8988T (cell line): ENCODE measurements around the gene ATP6V1B1.

ENCODE experiments used
- DNase-seq: peaks from one replicate; pipeline ENCODE4 v3.0.0; 2011

The ATP6V1B1 gene

DNA sequence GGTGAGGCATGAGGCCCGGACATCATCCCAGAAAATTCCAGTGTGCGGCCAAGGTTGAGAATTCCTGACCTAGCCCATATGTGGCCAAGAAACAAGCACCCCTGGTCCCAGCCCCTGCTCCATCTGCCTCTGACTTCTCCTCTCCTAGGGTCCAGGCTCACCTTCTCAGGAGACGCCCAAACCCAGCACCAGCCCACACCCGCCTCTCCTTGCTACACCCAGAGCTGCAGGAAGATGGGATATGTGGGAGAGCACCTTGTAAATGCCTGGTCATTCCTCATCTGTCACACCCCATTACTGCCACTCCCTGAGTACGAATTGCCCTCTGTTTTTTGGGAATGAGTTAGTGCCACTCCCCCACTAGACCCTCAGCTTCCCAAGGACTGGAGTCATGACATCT lies 7.3 kb upstream of the ATP6V1B1 start:
- DNase-seq = no peak

DNA sequence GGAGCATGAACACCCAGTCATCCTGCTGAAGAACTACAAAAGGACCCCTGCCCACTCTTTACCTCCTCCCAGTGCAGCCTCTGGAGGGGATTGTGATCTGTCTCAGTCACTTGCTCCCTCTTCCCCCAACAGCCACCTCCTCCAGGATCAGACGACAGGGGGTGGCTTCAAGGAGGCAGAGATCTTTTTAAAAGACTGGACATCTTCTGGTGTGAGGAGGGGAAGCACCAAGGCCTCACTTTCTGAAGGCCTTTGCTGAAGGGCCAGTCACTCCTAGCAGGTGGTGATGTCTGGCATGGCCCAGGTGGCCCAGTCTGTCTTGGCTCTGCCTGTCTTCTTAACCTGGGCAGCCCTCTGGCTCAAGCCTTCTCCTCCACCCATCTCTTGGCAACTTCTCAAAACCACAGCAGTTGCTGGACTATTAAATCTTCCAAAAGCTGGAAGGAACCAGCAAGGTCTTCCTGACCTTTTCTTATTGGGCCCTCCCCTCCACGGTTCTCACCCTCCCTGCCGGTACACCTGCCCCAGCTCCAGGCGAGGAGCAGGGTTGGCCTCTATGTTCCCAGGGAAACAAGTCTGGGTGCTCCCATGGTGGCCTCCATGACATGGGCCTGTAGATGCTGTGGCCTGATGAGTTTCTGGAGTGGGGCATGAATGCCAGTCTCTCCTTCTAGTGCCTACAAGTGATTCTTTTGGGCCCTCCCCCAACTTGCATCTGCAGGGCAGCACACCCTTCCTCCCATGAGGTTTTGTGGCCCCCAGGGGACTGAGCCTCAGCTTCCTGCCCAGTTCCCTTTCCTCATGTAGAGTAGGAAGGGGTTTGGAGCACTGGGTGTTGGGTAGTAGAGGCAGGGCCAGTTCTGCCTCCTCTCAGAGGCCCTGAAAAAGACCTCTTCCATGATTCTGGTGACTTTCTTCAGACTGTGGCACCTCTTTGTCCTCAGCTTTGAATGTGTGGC lies 5.0 kb upstream of the ATP6V1B1 start:
- DNase-seq = no peak

DNA sequence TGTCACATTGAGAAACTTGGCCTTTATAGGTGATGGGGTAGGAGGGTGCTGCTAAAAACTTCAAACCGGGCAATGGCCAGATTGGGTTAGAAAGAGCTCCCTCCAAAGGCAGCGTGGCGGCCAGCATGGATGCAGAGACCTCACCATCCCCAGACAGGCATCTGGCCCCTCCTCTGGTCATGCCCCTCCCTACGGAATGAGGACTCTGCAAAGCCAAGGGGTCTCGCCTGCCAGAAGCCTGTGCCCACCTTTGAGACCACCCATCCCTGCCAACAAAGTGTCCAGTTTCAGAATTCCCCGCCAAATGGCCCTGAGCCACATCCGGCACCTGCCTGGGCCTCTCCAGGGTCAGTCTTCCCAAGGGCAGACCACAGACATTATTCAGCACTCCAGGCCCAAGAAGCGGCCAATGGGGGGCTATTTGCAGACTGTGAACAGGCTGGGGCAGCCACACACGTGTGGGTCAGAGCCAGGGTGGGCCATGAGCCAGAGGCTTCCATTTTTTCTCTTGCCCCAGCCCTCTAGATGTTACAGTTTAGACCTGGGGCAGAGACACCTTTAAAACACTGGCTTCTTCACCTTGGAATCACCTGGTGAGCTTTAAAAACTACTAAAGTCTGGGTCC lies 4.2 kb upstream of the ATP6V1B1 start:
- DNase-seq = no peak

DNA sequence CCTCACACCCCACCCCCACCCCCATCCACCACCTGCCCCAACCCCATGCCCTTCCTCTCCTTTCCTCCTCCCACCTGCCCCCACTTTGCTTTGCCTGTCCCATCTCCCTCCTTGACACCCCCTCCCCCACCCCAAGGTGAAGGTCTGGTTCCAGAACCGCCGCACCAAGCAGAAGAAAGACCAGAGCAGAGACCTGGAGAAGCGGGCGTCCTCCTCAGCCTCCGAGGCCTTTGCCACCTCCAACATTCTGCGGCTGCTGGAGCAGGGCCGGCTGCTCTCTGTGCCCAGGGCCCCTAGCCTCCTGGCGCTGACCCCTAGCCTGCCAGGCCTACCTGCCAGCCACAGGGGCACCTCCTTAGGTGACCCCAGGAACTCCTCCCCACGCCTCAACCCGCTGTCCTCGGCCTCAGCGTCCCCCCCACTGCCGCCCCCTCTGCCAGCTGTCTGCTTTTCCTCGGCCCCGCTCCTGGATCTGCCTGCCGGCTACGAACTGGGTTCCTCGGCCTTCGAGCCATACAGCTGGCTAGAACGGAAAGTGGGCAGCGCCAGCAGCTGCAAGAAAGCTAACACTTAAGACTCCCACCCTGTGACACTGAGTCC lies 3.0 kb upstream of the ATP6V1B1 start:
- DNase-seq = no peak

DNA sequence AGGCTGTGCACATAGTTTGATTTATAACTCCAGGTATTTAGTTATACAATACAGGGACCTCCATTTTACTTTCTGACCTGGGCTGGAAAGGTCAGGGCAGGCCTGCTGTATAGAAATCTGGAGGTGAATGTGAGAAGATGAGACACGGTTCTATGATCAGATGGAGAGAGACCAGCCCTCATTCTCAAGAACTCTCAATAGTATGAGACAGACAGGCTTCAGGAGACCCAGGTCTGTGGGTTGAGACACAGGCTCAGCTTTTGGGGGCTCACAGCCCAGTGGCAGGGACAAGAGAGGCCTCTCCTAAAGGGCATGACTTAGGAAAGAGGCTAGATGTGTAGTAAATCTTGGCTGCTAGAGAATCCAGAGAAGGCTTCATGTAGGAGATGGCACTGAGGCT lies 719 bp upstream of the ATP6V1B1 start:
- no peak for DNase-seq

DNA sequence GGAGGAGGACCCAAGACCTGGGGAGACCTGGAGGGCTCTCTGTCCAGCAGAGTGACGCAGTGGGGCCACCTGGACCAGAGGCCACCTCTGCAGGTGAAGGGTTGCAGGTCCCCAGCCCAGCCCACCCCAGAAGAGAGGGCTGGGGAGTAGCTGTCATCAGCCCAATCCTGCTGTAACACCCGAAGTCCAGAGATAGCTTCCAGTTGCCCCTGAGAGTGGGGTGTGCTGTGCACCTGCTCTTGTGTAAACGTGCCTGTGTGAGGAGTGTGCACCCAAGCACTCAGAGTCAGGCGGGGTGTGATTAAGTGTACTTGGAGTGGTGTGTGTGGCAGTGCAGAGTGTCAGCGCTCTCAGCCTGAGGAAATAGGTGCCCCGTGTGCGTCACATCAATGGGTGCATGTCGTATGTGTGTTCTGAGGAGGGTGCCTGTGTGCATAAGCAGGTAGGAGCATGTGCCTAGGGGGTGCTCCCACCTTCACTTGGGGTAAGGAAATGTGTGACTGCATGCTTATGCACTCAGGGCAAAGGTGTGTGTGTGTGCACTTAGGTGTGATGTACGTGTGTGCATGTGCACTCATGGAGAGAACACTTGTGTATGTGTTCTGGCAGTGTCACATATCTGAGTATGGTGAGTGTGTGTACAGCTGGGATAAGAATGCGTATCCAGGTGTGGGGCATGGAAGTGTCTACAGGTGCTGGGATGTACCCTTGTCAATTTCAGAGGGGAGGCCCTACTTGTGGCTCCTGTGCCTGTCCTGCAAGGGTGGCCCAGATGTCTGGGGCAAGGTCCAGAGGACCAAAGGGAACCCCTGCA lies 672 bp downstream of the ATP6V1B1 start:
- DNase-seq = no peak

DNA sequence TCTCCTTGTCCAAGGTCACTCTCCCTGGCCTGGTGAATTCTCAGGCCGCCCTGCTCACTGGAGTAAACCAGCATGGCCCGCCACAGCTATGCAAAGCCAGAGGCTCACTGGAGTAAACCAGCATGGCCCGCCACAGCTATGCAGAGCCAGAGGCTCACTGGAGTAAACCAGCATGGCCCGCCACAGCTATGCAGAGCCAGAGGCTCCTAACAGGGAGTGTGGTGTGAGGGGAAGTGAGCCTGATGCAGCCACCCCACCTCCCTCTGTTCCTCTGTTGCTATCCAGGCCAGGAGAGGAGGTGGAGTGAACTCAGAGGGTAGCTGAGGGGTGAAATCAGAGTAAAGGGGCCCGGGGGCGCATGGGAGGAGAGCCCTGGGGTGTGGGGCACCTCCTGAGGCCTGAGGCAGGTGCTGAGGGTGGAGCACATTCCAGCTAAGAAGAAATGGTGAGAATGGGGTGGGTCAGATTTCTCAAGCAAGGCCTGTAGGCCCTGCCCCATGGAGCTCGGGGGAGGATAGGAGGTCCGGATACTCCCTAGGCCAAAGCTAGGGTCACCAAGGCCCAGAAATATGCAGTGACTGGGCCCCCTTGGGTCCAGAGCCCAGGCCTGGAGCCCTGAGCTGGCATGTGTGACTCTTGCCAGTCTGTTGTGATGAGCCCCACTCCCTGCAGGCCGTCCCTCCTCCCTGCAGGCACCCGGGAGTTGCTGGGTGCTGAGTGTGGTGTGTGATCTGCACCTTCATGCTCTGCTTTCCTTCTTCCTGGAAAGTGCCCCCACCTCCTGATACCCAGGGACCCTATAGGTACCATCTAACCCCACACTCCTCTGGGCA lies 1.5 kb downstream of the ATP6V1B1 start:
- DNase-seq = no peak

DNA sequence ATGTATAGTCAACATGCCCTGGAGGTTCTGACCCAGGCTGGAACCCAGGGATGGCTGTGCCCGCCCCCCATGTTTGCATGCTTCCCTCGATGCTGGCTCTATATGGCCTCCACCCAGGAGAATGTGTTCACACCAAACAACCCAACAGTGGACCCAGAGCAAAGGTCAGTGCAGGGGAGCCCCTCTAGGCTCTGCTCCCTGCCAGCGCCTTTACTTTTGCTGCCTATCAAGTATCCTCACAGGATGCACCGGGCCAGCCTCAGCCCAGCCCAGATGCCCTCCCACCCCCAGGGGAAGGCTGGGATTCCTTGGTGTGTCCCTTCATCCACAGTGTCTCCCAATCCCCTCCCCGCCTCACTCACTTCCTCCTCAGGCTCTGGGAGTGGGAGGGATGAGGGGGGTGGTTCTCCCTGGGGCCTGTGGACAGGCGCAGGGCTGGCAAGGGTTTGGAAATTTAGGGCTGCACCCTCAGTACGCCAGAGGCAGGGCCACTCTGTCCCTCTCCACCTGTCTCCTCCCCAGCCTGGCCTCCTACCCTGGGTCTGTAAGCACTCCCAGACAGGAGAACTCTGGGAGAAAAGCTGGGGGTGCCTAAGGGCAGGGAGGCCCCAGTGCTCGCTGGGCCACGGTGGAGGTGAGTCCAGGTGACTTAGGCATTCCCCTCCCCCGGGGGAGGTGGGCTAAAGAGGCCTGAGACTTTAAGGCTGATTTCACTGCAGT lies 2.3 kb downstream of the ATP6V1B1 start:
- DNase-seq = no peak

DNA sequence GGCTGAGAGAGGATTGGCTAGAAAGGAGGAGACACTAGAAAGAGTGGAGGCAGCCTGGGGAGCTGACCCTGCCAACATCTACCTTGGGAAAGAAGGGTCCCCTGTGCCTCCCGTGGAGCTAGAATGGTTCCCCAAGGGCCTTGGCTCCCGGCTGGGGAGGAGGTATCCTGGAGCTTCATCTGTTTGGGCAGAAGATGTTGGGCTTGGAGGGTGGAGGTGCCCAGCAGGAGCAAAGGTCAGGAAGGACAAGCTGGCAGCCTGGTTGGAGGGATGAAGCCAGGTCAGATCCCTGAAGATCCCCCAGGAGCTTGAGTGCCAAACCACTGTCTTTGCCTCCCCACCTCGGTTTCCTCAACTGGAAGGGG lies 2.9 kb downstream of the ATP6V1B1 start:
- no peak for DNase-seq

DNA sequence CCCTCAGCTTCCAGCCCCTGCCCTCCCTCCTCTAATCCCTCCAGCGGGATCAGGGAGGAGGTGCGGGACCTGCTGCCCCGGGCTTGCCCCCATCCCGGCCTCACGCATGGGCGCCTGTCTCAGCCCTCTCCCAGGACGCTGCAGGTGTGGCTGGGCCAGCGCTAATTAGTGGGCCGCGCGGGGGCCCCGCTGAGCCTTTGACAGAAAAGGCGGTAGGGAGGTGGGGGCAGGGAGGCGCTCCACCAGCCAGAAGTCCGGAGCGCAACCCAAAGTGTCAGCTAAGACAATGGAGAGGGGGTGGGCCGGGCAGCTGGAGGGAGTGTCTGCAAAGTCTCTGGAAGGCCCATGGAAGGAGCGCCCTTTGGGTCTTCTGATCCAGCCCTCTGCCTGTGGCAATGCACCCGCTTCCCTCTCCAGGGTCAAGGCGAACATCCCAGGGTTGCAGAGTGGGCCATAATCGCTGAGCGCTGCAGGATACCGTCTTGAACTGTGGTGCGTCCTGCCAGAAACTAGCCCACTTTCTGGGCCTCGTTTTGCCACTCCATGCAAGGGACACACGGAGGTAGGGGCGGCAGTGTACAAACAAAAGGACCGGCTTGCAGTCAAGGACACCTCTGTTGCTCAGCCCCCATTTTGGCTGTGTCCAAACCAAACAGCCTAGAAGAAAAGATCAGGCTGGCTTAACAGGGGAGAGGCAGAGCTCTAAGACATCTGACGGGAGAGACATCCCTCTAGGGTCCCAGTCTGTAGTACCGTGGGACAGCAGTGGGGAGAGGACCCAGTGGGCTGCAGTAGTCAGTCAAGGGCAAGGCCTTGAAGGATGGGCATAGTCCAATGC lies 3.5 kb downstream of the ATP6V1B1 start:
- no peak for DNase-seq

DNA sequence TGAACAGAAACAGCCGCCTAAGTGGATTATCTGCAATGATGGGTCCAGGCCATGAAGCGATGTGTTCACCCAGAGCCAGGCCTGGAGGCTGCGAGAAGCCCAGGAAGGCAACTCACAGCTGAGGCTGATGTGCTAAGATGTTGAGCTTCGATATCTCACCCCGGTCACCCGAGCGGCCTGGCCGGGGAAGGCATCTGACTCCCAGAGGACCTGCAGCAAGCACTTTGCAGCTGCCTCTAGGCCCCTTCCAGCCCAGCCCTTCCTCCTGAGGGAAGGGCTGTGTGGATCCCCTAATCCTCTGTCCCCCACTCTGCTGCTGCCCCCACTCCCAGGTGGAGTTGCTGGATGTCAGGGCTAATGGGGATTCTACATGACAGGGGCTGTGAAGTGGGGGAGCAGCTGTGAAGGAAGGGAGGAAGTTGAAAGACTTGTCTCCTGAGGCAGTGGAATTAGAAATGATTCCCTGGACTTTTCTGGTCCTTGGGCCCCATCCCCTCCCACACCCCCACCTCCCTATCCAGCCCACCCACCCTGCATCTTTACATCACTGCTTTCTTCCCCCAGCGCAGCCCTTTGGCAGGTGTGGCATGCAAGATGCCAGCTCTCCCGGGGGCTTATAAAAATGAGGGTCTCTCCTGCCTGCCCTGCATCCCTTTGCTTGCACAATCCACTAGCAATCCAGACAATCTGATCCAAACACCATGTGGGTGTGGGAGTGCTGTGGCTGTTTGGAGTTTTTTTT lies 4.3 kb downstream of the ATP6V1B1 start:
- no peak for DNase-seq

DNA sequence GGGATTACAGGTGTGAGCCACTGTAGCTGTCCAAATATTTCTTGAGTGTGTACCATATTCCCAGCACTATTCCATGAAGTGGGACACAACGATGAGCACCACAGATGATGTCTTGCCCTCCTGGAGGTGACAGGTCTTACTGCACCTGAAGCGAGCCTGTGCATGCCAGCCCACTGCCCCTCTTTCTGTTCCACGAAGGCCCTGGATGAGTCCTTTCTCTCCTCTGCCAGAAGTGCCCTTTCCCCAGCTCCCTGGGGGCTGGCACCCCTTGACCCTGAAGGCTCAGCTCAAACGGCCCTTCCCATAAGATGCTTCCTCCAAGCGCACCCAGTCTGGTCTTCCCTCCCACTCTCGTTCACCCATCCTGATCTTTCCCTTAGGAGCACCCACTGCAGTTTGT lies 5.5 kb downstream of the ATP6V1B1 start:
- no peak for DNase-seq

DNA sequence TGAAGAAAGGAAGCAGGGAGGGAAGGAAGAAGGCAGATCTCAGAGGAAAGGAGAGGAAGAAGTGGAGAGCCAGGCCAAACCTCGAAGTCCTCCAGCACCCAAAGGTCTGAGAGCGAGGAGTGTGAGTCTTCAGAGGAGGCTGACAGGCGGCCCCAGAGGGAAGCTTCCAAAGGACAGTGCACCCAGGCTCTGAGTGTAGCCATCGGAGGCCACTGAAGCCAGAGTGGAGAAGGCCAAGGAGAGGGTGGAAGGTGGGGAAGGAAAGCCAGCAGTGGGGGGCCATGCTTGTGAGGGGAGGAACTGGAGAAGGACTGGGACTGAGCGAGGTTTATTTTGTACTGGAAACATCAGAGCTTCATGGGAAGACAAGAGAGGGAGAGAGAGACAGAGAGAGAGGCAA lies 6.0 kb downstream of the ATP6V1B1 start:
- no peak for DNase-seq

DNA sequence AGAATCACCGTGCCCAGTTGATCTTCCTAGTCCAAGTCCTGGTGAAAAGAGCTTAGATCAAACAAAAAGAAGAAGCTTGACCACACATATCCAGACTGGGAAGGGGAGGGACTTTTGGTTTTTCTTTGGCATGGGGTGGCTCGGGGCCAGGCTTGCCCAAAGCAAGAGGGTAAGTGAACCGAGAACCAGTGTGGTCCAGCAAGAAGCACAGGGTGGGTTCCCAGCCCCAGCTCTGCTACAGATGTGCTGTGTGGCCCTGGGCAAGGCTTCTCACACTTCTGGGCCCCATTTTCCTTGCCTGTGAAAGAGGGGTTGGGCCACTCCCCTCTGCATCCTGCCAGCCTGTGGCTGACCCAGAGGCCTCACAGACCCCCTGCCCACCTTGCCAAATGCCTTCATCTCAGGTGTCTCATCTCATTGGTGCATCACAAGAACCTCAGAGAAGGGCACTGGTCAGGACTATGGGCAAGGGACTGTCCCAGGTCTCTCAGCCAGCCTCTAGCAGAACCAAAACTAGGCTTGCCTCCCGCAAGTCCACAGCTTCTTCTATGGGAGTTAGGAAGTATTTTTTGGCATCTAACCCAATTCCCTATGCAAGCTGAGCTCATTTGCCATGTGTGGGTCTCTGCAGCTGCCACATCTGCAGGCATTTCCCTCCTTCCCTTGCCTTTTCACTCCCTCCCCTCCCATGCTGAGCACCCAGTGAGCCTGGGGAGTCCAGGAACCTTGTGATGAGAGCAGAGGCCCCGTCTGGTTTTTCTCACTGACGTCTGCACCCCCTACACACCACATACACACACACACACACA lies 6.9 kb downstream of the ATP6V1B1 start:
- no peak for DNase-seq

DNA sequence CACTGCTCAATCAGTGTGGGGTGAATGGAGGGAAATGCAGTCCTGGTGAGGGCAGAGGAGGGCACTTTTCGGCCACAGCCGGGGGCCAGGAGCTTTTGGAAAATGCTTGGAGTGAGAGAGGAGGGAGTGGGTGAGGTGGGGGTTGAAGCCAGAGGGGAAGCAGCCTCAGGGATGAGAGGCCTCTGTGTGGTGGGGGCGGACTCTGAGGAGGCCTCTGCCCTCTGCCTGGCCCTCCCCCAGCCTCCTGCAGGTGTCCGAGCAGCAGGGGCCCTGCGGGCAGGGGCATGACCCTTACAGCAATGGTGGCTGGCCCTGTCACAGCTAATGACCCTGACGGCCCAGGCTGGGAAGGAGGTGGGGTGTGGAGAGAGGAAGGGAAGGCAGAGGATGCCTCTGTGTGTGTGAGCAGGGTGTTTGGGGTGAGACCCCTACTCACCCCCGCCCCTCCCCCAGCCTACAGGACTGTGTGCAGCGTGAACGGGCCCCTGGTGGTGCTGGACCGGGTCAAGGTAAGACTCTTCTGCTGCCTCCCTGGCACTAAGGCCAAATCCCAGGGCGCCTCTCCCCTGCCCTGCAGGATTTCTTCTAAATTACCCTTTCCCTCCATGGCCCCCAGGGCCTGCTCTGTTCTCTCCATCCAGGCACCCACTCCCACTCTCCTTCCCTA lies 7.6 kb downstream of the ATP6V1B1 start:
- DNase-seq = no peak

DNA sequence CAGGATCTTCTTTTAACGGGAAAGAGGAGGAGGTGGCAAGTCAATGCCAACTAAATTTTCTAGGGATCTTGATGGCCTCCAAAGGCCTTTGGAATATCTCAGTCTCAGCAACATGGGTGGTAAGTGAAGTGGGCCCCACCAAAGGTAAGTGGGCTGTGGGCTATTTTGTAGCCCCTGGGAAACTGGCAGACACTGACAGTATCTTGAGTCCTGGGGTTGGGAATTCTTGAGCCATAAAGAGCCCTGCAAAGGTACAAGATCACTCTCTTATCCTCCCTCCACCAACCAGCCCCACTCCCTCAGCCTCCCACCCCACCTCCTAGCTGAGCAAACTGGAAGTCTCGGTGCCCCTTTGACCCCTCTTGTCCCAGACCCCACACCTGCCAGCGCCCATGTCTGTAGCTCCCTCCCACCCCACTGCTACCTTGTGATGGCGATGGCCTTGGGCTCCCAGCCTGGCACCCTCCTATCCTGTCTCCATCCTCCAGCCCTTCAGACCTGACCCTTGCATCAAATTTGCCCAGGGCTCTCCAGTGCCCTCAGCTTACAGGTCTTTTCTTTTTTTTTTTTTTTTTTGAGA lies 8.5 kb downstream of the ATP6V1B1 start:
- DNase-seq = no peak

DNA sequence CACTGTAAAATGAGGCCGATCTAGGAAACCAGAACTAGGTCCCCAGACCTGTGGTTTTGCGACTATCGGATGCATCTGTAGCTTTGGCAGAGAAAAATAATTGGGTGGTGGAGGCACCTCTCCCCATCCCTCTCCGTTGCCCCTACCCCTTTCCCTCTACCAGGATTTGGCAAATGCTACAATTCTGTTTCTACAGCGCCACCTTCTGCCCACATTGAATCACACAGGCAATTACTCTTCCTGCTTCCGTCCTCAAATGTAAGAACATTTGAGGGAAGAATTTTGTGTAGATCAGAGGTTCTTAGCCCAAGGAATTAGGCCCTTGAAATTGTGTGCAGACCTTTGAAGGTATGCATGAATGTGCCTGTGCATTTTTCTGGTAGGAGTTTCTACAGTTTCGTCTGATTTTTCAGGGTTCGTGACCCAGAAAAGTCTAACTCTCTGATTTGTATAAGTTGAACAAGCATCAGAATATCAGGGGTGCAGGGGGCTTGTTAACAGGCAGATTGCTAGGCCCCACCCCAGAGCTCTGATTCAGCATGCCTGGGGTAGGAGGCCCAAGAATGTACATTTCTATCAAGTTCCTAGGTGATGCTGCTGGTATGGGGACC lies 11.2 kb downstream of the ATP6V1B1 start:
- no peak for DNase-seq
